K562 (cell line): ENCODE measurements around the gene UVRAG. TPM values are rescaled to one million over a fixed set of nuclear protein-coding genes. Genes with fewer than 3 reads are reported as not detected.

Experiments used
- KDM4B ChIP-seq, 2 experiments: fragments of 450-650 bp in 1 of 2; sonication (generic) in 1 of 2; IDR thresholded peaks; 2 replicates each; pipeline ENCODE4 v1.6.1; 2016 to 2017; ENCODE audit warnings: borderline replicate concordance in 2 of 2, antibody characterized with exemption in 1 of 2, low read depth in 1 of 2, mild to moderate bottlenecking in 1 of 2
- SNAPC5 ChIP-seq: fragments of 250-450 bp; sonication (Bioruptor Pico); IDR thresholded peaks from 2 replicates; pipeline ENCODE4 v1.8.0; 2021; ENCODE audit warnings: moderate library complexity, mild to moderate bottlenecking, inconsistent platforms
- ZNF318 ChIP-seq, 2 experiments: fragments of 450-650 bp; IDR thresholded peaks; 2 replicates each; pipeline ENCODE4 v1.6.1; 2016; ENCODE audit warnings: mild to moderate bottlenecking in 2 of 2, borderline replicate concordance in 1 of 2, low read depth in 1 of 2, moderate library complexity in 1 of 2
- polyA plus RNA-seq, 8 experiments: library from polyadenylated mRNA; depleted of rRNA in 4 of 8; stranded (reverse) in 5 of 8; unstranded in 3 of 8; fragments of >200 nt; fragmentation: Nextera tagmentation in 2 of 8; fragmentation: Illumina TruSeq in 1 of 8; extraction: Ambion mirVana in 2 of 8; extraction: Trizol in 1 of 8; gene quantifications; 2 replicates each; pipeline versions ENCODE4 v1.2.1 to v1.2.3, GENCODE V29; 2011 to 2014; ENCODE audit warnings: inconsistent platforms in 1 of 8, missing spikeins in 1 of 8
- total RNA-seq, 7 experiments: library from RNA; depleted of rRNA in 6 of 7; stranded (reverse); fragments of >200 nt in 6 of 7; fragmentation: Illumina TruSeq in 2 of 7; extraction: Trizol in 2 of 7; gene quantifications; 2 replicates each; pipeline versions ENCODE4 v1.2.1 to v1.2.3, GENCODE V29; 2011 to 2021; ENCODE audit warnings: low replicate concordance in 1 of 7

The UVRAG gene
- total and polyA plus RNA-seq, 9 of the 15 experiments (the other 6 are each of a cell fraction or from before 2014, with no cell fraction given), result 3.1 to 17.8 (median 12.4) TPM

GRCh38 chr11:75894036-75894585 lies 79.1 kb downstream of the UVRAG start (continued):
- TF ChIP-seq ZNF318 (IDR thresholded peaks at IDR 0.05; ENCODE audit: borderline replicate concordance in 1 of 2, low read depth in 1 of 2), result no peak
- no peak for TF ChIP-seq SNAPC5 (CRISPR knock-in tag)
- TF ChIP-seq KDM4B (IDR thresholded peaks at IDR 0.05; ENCODE audit: borderline replicate concordance in 2 of 2, low read depth in 1 of 2), result no peak
- TF ChIP-seq, all 486 proteins: peak for 0
